EH (cell line): ENCODE results near the gene PPDPF.
A peak's percentile ranks its signal among the peaks of the same experiment; 100 is the strongest.
"Not testable (repeated sequence)": the region's sequence is repeated elsewhere in the genome, so short reads cannot be mapped to it uniquely, and the experiment has no call there.

Source experiments
- DNase-seq: peaks from one replicate; pipeline ENCODE4 v3.0.0-alpha.2; 2015; ENCODE audit warnings: low read depth

Gene PPDPF

GRCh38 chr20:63500902-63501817 is 19.4 kb upstream of the PPDPF start:
- DNase-seq = no peak

- peak; percentile 33 for DNase-seq
Observed at GRCh38 chr20:63501818-63502670, 18.5 kb upstream of the PPDPF start.

GRCh38 chr20:63502671-63503172 is 17.8 kb upstream of the PPDPF start:
- DNase-seq = no peak

GRCh38 chr20:63503524-63503923 is 17.0 kb upstream of the PPDPF start:
- DNase-seq = no peak

- no peak for DNase-seq
Observed at GRCh38 chr20:63504642-63505041, 15.9 kb upstream of the PPDPF start.

GRCh38 chr20:63505281-63505680 is 15.3 kb upstream of the PPDPF start:
- no peak for DNase-seq

GRCh38 chr20:63505723-63506122 is 14.8 kb upstream of the PPDPF start:
- no peak for DNase-seq

- no peak for DNase-seq
Observed at GRCh38 chr20:63507083-63507743, 13.4 kb upstream of the PPDPF start.

GRCh38 chr20:63508072-63508768 is 12.3 kb upstream of the PPDPF start:
- no peak for DNase-seq

- no peak for DNase-seq
Observed at GRCh38 chr20:63509088-63509564, 11.4 kb upstream of the PPDPF start.

GRCh38 chr20:63513207-63513606 is 7.4 kb upstream of the PPDPF start:
- DNase-seq = no peak

- DNase-seq = not testable (repeated sequence)
Observed at GRCh38 chr20:63514520-63514919, 6.0 kb upstream of the PPDPF start.

- DNase-seq = no peak
Observed at GRCh38 chr20:63517376-63518309, 2.9 kb upstream of the PPDPF start.

GRCh38 chr20:63518351-63518861 is 2.2 kb upstream of the PPDPF start:
- no peak for DNase-seq

GRCh38 chr20:63518946-63519667 is 1.5 kb upstream of the PPDPF start:
- DNase-seq = no peak

GRCh38 chr20:63519668-63520503 is 679 bp upstream of the PPDPF start:
- DNase-seq = peak; percentile 54

GRCh38 chr20:63520934-63521601 is 503 bp downstream of the PPDPF start:
- peak; percentile 60 for DNase-seq

GRCh38 chr20:63521602-63522001 is 1.0 kb downstream of the PPDPF start:
- no peak for DNase-seq
